CD4-positive, alpha-beta memory T cell (primary cell): ENCODE data around the gene EIF4G3. TPM values are rescaled to one million over a fixed set of nuclear protein-coding genes. Genes with fewer than 3 reads are reported as not detected.

Experiments used
- CTCF ChIA-PET: fragments of 350-600 bp; sonication (Branson Sonifier 250); formaldehyde crosslinking; loops from one replicate; lab custom pipeline; 2021; ENCODE audit warnings: inconsistent platforms; ENCODE audit not compliant: partially characterized antibody; lab: Charles Lee
- POLR2A ChIA-PET: fragments of 350-600 bp; sonication (Branson Sonifier 250); formaldehyde crosslinking; loops from one replicate; lab custom pipeline; 2021; ENCODE audit not compliant: partially characterized antibody; lab: Charles Lee
- DNase-seq, 5 donors: peaks; one replicate each; pipeline versions ENCODE4 v3.0.0 to v3.0.0-alpha.2; 2020 to 2022; ENCODE audit warnings: mixed read lengths in 1 of 5
- H3K27ac ChIP-seq: one replicate; pipeline ENCODE4 v1.7.0; 2013; ENCODE audit warnings: low read depth, low read length
- H3K27me3 ChIP-seq: 2 replicates; pipeline ENCODE4 v1.7.0; 2013; ENCODE audit warnings: mild to moderate bottlenecking, low read length, moderate library complexity; ENCODE audit not compliant: insufficient read depth
- H3K36me3 ChIP-seq: 2 replicates; pipeline ENCODE4 v1.7.0; 2013; ENCODE audit warnings: mild to moderate bottlenecking, low read length, moderate library complexity; ENCODE audit not compliant: insufficient read depth
- H3K4me1 ChIP-seq: 2 replicates; pipeline ENCODE4 v1.7.0; 2013; ENCODE audit warnings: mild to moderate bottlenecking, low read length, moderate library complexity; ENCODE audit not compliant: insufficient read depth
- H3K4me3 ChIP-seq, 2 donors: one replicate each; pipeline ENCODE4 v1.7.0; 2013; ENCODE audit warnings: low read length in 2 of 2, mild to moderate bottlenecking in 1 of 2
- H3K9me3 ChIP-seq, 2 donors: one replicate each; pipeline ENCODE4 v1.7.0; 2013; ENCODE audit warnings: low read length in 2 of 2, control low read depth in 1 of 2; ENCODE audit not compliant: control insufficient read depth in 1 of 2
- H3K27ac Mint-ChIP-seq, 7 donors: one replicate each; pipeline ENCODE4 v1.8.0; 2020 to 2021; ENCODE audit warnings: mixed read lengths in 7 of 7, mild to moderate bottlenecking in 6 of 7, inconsistent platforms in 3 of 7, moderate library complexity in 3 of 7
- H3K27me3 Mint-ChIP-seq, 2 donors: one replicate each; pipeline ENCODE4 v1.8.0; 2020 to 2021; ENCODE audit warnings: mixed read lengths in 2 of 2
- H3K36me3 Mint-ChIP-seq, 2 donors: one replicate each; pipeline ENCODE4 v1.8.0; 2020 to 2021; ENCODE audit warnings: mixed read lengths in 2 of 2, inconsistent platforms in 1 of 2, mild to moderate bottlenecking in 1 of 2
- H3K4me1 Mint-ChIP-seq, 4 donors: one replicate each; pipeline ENCODE4 v1.8.0; 2020 to 2021; ENCODE audit warnings: mixed read lengths in 4 of 4, mild to moderate bottlenecking in 1 of 4
- H3K4me3 Mint-ChIP-seq, 8 donors: one replicate each; pipeline ENCODE4 v1.8.0; 2020 to 2021; ENCODE audit warnings: mixed read lengths in 8 of 8, mild to moderate bottlenecking in 7 of 8, moderate library complexity in 6 of 8, inconsistent platforms in 3 of 8
- H3K9me3 Mint-ChIP-seq, 8 donors: one replicate each; pipeline ENCODE4 v1.8.0; 2020 to 2021; ENCODE audit warnings: mixed read lengths in 8 of 8, mild to moderate bottlenecking in 5 of 8, inconsistent platforms in 3 of 8, moderate library complexity in 1 of 8
- intact Hi-C: fragments of 100-400 bp; cut with micrococcal nuclease; formaldehyde crosslinking; loops from one replicate; pipeline ENCODE4 v1.15.1; 2023
- polyA plus RNA-seq, 2 donors: library from polyadenylated mRNA; unstranded; fragments of 300-500 nt; fragmentation: Illumina TruSeq; gene quantifications; one replicate each; pipeline ENCODE4 v1.2.3, GENCODE V29; 2021
- total RNA-seq, 2 experiments: library from RNA; stranded (reverse); gene quantifications; one replicate each; pipeline ENCODE4 v1.2.3, GENCODE V29; 2021

EIF4G3 gene
- total and polyA plus RNA-seq, 4 experiments from 2014 or later, result 1.6 to 18.0 (median 13.1) TPM

DNA sequence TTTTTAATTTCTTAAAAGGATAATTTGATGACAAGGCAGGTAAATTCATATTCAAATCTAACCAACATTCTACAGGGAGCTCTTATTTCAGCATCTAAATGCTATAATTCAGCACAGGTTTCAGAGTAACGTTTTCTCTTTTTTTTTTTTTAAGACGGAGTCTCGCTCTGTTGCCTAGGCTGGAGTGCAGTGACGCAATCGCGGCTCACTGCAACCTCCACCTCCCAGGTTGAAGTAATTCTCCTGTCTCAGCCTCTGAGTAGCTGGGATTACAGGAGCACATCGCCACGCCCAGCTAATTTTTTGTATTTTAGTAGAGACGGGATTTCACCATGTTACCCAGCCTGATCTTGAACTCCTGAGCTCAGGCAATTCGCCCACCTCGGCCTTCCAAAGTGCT lies 66.5 kb downstream of the EIF4G3 start:
- Histone ChIP-seq H3K4me1 (no peaks in the 10 kb centered on the region), H3K36me3 (no peaks in the 10 kb centered on the region), H3K27me3 (no peaks in the 10 kb centered on the region), H3K4me3 (no peak overlapping the region), H3K9me3 (no peaks in the 10 kb centered on the region), H3K27ac (no peak overlapping the region)
- ChIA-PET POLR2A (interaction anchor here (0.7 kb wide), 1 partner anchor 1489 kb away, joined by 3 read pairs; no protein-coding TSS in a partner anchor), CTCF (no interaction called here)
- Mint-ChIP-seq H3K4me1 (no peaks in the 10 kb centered on the region), H3K27ac (no peak overlapping the region), H3K36me3 (peaks cover 2 to 4% of the 10 kb centered on the region in 2 donors), H3K27me3 (no peaks in the 10 kb centered on the region), H3K4me3 (no peak overlapping the region), H3K9me3 (no peaks in the 10 kb centered on the region)
- DNase-seq, result no peak
- intact Hi-C loops, result no loop called here

DNA sequence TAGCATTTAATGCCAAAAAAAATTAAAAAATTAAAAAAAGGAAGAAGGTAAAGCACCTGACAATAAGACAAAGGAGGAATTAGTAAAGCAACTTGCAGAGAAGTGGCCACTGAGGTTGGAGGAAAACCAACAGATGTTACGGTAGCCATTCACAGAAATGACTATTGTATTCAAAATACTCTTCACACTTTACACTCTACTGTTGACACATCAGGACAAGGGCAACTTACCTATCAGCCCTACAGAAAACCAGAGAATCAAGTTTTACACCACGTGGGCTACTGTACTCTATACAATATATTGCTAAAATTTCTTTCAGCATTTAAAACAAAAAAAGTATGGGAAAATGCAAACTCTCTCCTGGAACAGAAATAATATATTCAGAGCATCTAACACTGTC lies 70.0 kb downstream of the EIF4G3 start:
- ChIA-PET CTCF (no interaction called here), POLR2A (no interaction called here)
- no peaks in the 10 kb centered on the region for H3K36me3 ChIP-seq
- H3K27me3 ChIP-seq, result no peaks in the 10 kb centered on the region
- Mint-ChIP-seq H3K27me3 (no peaks in the 10 kb centered on the region), H3K4me1 (no peaks in the 10 kb centered on the region), H3K9me3 (no peaks in the 10 kb centered on the region), H3K36me3 (peaks cover 15 to 17% of the 10 kb centered on the region in 2 donors), H3K4me3 (no peak overlapping the region), H3K27ac (no peak overlapping the region)
- no peaks in the 10 kb centered on the region for H3K4me1 ChIP-seq
- intact Hi-C loops, result no loop called here
- no peak overlapping the region for H3K27ac ChIP-seq
- no peak overlapping the region for H3K4me3 ChIP-seq
- no peaks in the 10 kb centered on the region for H3K9me3 ChIP-seq
- DNase-seq, result no peak

DNA sequence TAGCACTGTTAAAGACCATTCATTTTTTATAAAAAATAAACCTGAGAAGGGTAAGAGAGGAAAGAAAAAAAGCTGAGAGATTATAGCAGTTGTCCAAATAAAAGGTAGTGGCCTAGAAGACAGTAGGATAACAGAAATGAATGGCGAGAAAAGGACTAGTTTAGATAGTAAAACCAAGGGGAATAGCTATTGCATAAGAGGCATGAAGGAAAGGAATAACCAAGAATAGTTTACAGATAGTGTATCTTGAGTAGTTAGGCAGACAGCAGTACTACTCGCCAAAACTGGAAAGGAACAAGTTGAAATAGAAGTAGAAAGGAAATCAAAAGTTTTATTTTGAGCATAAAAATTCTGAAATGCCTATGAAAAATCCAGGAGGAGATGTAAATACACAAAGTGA lies 70.5 kb downstream of the EIF4G3 start:
- Histone ChIP-seq H3K36me3 (no peaks in the 10 kb centered on the region), H3K27me3 (no peaks in the 10 kb centered on the region), H3K4me3 (no peak overlapping the region), H3K27ac (no peak overlapping the region), H3K4me1 (no peaks in the 10 kb centered on the region), H3K9me3 (no peaks in the 10 kb centered on the region)
- intact Hi-C loops, result no loop called here
- Mint-ChIP-seq H3K4me1 (no peaks in the 10 kb centered on the region), H3K4me3 (no peak overlapping the region), H3K27me3 (no peaks in the 10 kb centered on the region), H3K36me3 (peaks cover 15 to 17% of the 10 kb centered on the region in 2 donors), H3K27ac (no peak overlapping the region), H3K9me3 (no peaks in the 10 kb centered on the region)
- ChIA-PET POLR2A (no interaction called here), CTCF (no interaction called here)
- DNase-seq, result no peak

DNA sequence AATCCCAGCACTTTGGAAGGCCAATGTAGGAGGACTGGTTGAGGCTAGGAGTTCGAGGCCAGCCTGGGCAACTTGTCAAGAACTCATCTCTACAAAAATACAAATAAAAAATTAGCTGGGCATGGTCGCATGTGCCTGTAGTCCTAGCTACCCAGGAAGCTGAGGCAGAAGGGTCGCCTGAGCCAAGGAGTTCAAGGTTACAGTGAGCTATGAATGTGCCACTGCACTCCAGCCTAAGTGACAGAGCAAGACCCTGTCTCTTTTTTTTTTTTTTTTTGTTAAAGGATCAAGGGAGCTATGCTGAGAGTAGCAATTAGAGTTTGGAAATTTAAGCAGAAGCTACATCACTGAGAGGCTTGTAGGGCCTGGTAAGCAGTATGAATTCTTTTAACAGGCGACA lies 70.9 kb downstream of the EIF4G3 start:
- H3K4me1 Mint-ChIP-seq, result no peaks in the 10 kb centered on the region
- Histone ChIP-seq H3K36me3 (no peaks in the 10 kb centered on the region), H3K4me3 (no peak overlapping the region), H3K9me3 (no peaks in the 10 kb centered on the region), H3K27me3 (no peaks in the 10 kb centered on the region), H3K4me1 (no peaks in the 10 kb centered on the region), H3K27ac (no peak overlapping the region)
- peaks cover 15 to 17% of the 10 kb centered on the region in 2 donors for H3K36me3 Mint-ChIP-seq
- no peaks in the 10 kb centered on the region for H3K27me3 Mint-ChIP-seq
- no peak for DNase-seq
- no peaks in the 10 kb centered on the region for H3K9me3 Mint-ChIP-seq
- H3K27ac Mint-ChIP-seq, result no peak overlapping the region
- ChIA-PET POLR2A (no interaction called here), CTCF (no interaction called here)
- intact Hi-C loops, result no loop called here
- no peak overlapping the region for H3K4me3 Mint-ChIP-seq

GRCh38 chr1:21104683-21105082 lies 72.0 kb downstream of the EIF4G3 start:
- Histone ChIP-seq H3K36me3 (no peaks in the 10 kb centered on the region), H3K4me3 (no peak overlapping the region), H3K27ac (no peak overlapping the region), H3K27me3 (no peaks in the 10 kb centered on the region), H3K4me1 (no peaks in the 10 kb centered on the region), H3K9me3 (no peaks in the 10 kb centered on the region)
- POLR2A ChIA-PET, result no interaction called here
- Mint-ChIP-seq H3K27ac (no peak overlapping the region), H3K4me1 (no peaks in the 10 kb centered on the region), H3K27me3 (no peaks in the 10 kb centered on the region), H3K36me3 (peaks cover 17 to 22% of the 10 kb centered on the region in 2 donors), H3K4me3 (no peak overlapping the region), H3K9me3 (no peaks in the 10 kb centered on the region)
- intact Hi-C loops, result no loop called here
- DNase-seq, result no peak
- CTCF ChIA-PET, result no interaction called here

DNA sequence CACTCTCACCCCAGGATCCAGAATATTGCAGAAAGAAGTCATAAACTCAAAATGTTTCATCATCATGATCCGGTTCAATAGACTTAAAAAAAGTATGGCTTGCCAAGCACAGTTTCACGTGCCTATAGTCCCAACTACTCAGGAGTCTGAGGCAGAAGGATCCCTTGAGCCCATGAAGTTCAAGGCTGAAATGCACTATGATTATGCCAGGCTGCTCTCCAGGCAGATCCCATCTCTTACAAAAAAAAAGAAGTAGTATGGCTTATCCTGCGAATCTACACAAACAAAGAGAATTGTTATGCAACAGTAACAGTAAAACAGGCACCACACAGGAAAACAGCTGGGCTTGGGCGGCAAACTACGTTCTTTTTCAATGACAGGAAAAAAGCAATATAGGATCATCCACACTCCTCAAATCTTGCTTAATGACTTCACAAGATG lies 76.2 kb downstream of the EIF4G3 start:
- Histone ChIP-seq H3K9me3 (no peaks in the 10 kb centered on the region), H3K27me3 (no peaks in the 10 kb centered on the region), H3K36me3 (no peaks in the 10 kb centered on the region), H3K4me3 (no peak overlapping the region), H3K27ac (no peak overlapping the region), H3K4me1 (no peaks in the 10 kb centered on the region)
- ChIA-PET POLR2A (no interaction called here), CTCF (no interaction called here)
- intact Hi-C loops, result no loop called here
- Mint-ChIP-seq H3K4me3 (no peak overlapping the region), H3K27ac (no peak overlapping the region), H3K36me3 (peaks cover 29 to 32% of the 10 kb centered on the region in 2 donors), H3K9me3 (no peaks in the 10 kb centered on the region), H3K4me1 (no peaks in the 10 kb centered on the region), H3K27me3 (no peaks in the 10 kb centered on the region)
- DNase-seq, result no peak

GRCh38 chr1:21099869-21100131 lies 76.9 kb downstream of the EIF4G3 start:
- Histone ChIP-seq H3K36me3 (no peaks in the 10 kb centered on the region), H3K9me3 (no peaks in the 10 kb centered on the region), H3K4me1 (no peaks in the 10 kb centered on the region), H3K27ac (no peak overlapping the region), H3K27me3 (no peaks in the 10 kb centered on the region), H3K4me3 (no peak overlapping the region)
- H3K4me1 Mint-ChIP-seq, result no peaks in the 10 kb centered on the region
- H3K27me3 Mint-ChIP-seq, result no peaks in the 10 kb centered on the region
- ChIA-PET CTCF (no interaction called here), POLR2A (no interaction called here)
- H3K9me3 Mint-ChIP-seq, result peaks cover 0 to 3% (median 0%) of the 10 kb centered on the region in 8 donors
- H3K36me3 Mint-ChIP-seq, result peaks cover 30 to 35% of the 10 kb centered on the region in 2 donors
- intact Hi-C loops, result no loop called here
- no peak overlapping the region for H3K4me3 Mint-ChIP-seq
- no peak overlapping the region for H3K27ac Mint-ChIP-seq
- no peak for DNase-seq
